GM12878 (cell line): Measurements from ENCODE around the gene CPLX1. TPM values are rescaled to one million over a fixed set of nuclear protein-coding genes. Genes with fewer than 3 reads are reported as not detected.

ENCODE experiments used
- ATAC-seq: fragments of 200-7000 bp; cut with Tn5 transposase; 3 replicates; pipeline ENCODE4 v1.9.1; 2020; ENCODE audit warnings: mild to moderate bottlenecking, moderate library complexity
- BruUV-seq: library from RNA; stranded (reverse); fragments of 400-500 nt; replicated peaks from 2 replicates; lab custom pipeline; 2021; lab: Mats Ljungman, UMichigan
- CTCF ChIA-PET: fragments of 300-600 bp; sonication (Branson Sonifier 250); formaldehyde crosslinking; extraction: SDS; loops from one replicate; lab custom pipeline; 2021; ENCODE audit warnings: inconsistent platforms; lab: Yijun Ruan, JAX
- POLR2A ChIA-PET: fragments of 350-600 bp; formaldehyde crosslinking; extraction: SDS; loops from one replicate; lab custom pipeline; 2021; ENCODE audit warnings: inconsistent platforms; lab: Charles Lee
- RAD21 ChIA-PET: fragments of 300-600 bp; sonication (Branson Sonifier 250); formaldehyde crosslinking; loops from one replicate; lab custom pipeline; 2023; ENCODE audit warnings: antibody characterized with exemption; ENCODE audit not compliant: unreplicated experiment; lab: Charles Lee
- SMC1A ChIA-PET: fragments of 300-600 bp; sonication (Branson Sonifier 250); formaldehyde crosslinking; loops from one replicate; lab custom pipeline; 2023; ENCODE audit not compliant: unreplicated experiment, uncharacterized antibody; lab: Charles Lee
- DNase-seq: peaks from one replicate; pipeline ENCODE4 v3.0.0-alpha.2; 2011; ENCODE audit warnings: low read depth, low spot score
- FAIRE-seq: peaks from 3 replicates; lab custom pipeline; 2011; peaks lifted over from hg19 to GRCh38; lab: Jason Lieb, UNC
- H2AFZ ChIP-seq: 2 replicates; pipeline ENCODE4 v1.6.0; 2011; ENCODE audit warnings: low read depth, low read length, control low read depth; ENCODE audit not compliant: control insufficient read depth
- H3K27ac ChIP-seq: 2 replicates; pipeline ENCODE4 v1.5.1; 2011; ENCODE audit warnings: control low read depth; ENCODE audit not compliant: control insufficient read depth, insufficient read depth
- H3K27me3 ChIP-seq, 2 experiments: replicated peaks in 1 of 2; 2 replicates each; pipeline versions ENCODE4 v1.6.0 to v1.6.1; 2011; ENCODE audit warnings: low read length in 1 of 2; ENCODE audit not compliant: control insufficient read depth in 2 of 2, insufficient read depth in 2 of 2
- H3K36me3 ChIP-seq, 2 experiments: 2 replicates each; pipeline ENCODE4 v1.5.1; 2011; ENCODE audit warnings: low read length in 1 of 2; ENCODE audit not compliant: control insufficient read depth in 2 of 2, insufficient read depth in 2 of 2
- H3K4me1 ChIP-seq: 2 replicates; pipeline ENCODE4 v1.6.1; 2011; ENCODE audit warnings: mild to moderate bottlenecking, low read length, moderate library complexity, mixed read lengths; ENCODE audit not compliant: control insufficient read depth, insufficient read depth
- H3K4me2 ChIP-seq: 2 replicates; pipeline ENCODE4 v1.6.0; 2011; ENCODE audit warnings: control low read depth; ENCODE audit not compliant: control insufficient read depth, insufficient read depth
- H3K4me3 ChIP-seq: fragments of 200-600 bp; sonication (generic); 2 replicates; pipeline ENCODE4 v1.5.1; 2016
- H3K79me2 ChIP-seq: 2 replicates; pipeline ENCODE4 v1.6.0; 2011; ENCODE audit warnings: low read length; ENCODE audit not compliant: control insufficient read depth, insufficient read depth
- H3K9ac ChIP-seq: 2 replicates; pipeline ENCODE4 v1.8.0; 2011; ENCODE audit warnings: low read length, control low read depth, mixed read lengths; ENCODE audit not compliant: control insufficient read depth, insufficient read depth
- H3K9me3 ChIP-seq: replicated peaks from 3 replicates; pipeline ENCODE4 v1.5.1; 2011; ENCODE audit warnings: mild to moderate bottlenecking, low read length; ENCODE audit not compliant: control insufficient read depth, insufficient read depth
- H4K20me1 ChIP-seq: 2 replicates; pipeline ENCODE4 v1.6.0; 2011; ENCODE audit not compliant: control insufficient read depth, insufficient read depth
- ATF3 ChIP-seq: IDR thresholded peaks from 2 replicates; pipeline ENCODE4 v1.6.1; 2011; ENCODE audit warnings: low read depth, mild to moderate bottlenecking, low read length, moderate library complexity, borderline replicate concordance; ENCODE audit errors: extremely low read depth
- CREM ChIP-seq: IDR thresholded peaks from 2 replicates; pipeline ENCODE4 v1.6.1; 2014; ENCODE audit warnings: antibody characterized with exemption, low read depth
- HDAC6 ChIP-seq: fragments of 200-600 bp; sonication (generic); IDR thresholded peaks from one replicate; pipeline ENCODE4 v1.8.0; 2017; ENCODE audit warnings: antibody characterized with exemption; ENCODE audit not compliant: unreplicated experiment
- HDGF ChIP-seq: fragments of 450-650 bp; IDR thresholded peaks from 2 replicates; pipeline ENCODE4 v1.6.1; 2016; ENCODE audit warnings: antibody characterized with exemption
- NFYA ChIP-seq: IDR thresholded peaks from 2 replicates; pipeline ENCODE4 v1.6.1; 2011; ENCODE audit warnings: low read depth, mild to moderate bottlenecking, low read length, improper control_type of control experiment, borderline replicate concordance
- NR2F1 ChIP-seq: fragments of 450-650 bp; conservative IDR thresholded peaks from 2 replicates; pipeline ENCODE4 v1.6.1; 2017; ENCODE audit warnings: mild to moderate bottlenecking
- WGBS: methylation state at CpG from one replicate; pipeline ENCODE4 v1.1.6; 2016; ENCODE audit warnings: low lambda C conversion rate; ENCODE audit not compliant: insufficient replicate concordance, insufficient coverage; ENCODE audit errors: missing lambda C conversion rate; 5-methylcytosine and 5-hydroxymethylcytosine counted together
- in situ Hi-C: fragments of 300-500 bp; cut with MboI; formaldehyde crosslinking; loops from 9 replicates; pipeline ENCODE4 v1.14.3; 2018; ENCODE audit warnings: mixed read lengths
- intact Hi-C: fragments of 100-400 bp; cut with micrococcal nuclease; formaldehyde crosslinking; loops from one replicate; pipeline ENCODE4 v1.14.2; 2022; ENCODE audit not compliant: unreplicated experiment
- polyA plus RNA-seq, 11 experiments: library from polyadenylated mRNA; depleted of rRNA in 4 of 11; unstranded in 6 of 11; stranded (reverse) in 5 of 11; fragments of >200 nt; fragmentation: Nextera tagmentation in 4 of 11; fragmentation: Illumina TruSeq in 1 of 11; extraction: Ambion mirVana in 4 of 11; extraction: Trizol in 1 of 11; gene quantifications; 1 replicate in 1 of 11; 2 replicates in 10 of 11; pipeline versions ENCODE4 v1.2.1 to v1.2.3, GENCODE V29; 2011 to 2016; ENCODE audit warnings: inconsistent platforms in 2 of 11, missing spikeins in 2 of 11, low read depth in 1 of 11
- total RNA-seq, 4 experiments: library from RNA; depleted of rRNA in 3 of 4; stranded (reverse); fragments of >200 nt in 3 of 4; fragmentation: Illumina TruSeq in 1 of 4; extraction: Trizol in 1 of 4; gene quantifications; 2 replicates each; pipeline versions ENCODE4 v1.2.1 to v1.2.3, GENCODE V29; 2013 to 2021
- TF ChIP-seq, protein P1 (sequence below): fragments of 450-650 bp; IDR thresholded peaks from 2 replicates; pipeline ENCODE4 v1.6.1; 2017; ENCODE audit warnings: mild to moderate bottlenecking, low read depth, inconsistent platforms; ENCODE audit not compliant: poor library complexity, severe bottlenecking

Gene CPLX1
- total and polyA plus RNA-seq, 10 of the 15 experiments (the other 5 are each of a cell fraction or from before 2014, with no cell fraction given), result 0.04 to 1.2 (median 0.13) TPM; not detected in 5

- TF ChIP-seq, protein P1, sequence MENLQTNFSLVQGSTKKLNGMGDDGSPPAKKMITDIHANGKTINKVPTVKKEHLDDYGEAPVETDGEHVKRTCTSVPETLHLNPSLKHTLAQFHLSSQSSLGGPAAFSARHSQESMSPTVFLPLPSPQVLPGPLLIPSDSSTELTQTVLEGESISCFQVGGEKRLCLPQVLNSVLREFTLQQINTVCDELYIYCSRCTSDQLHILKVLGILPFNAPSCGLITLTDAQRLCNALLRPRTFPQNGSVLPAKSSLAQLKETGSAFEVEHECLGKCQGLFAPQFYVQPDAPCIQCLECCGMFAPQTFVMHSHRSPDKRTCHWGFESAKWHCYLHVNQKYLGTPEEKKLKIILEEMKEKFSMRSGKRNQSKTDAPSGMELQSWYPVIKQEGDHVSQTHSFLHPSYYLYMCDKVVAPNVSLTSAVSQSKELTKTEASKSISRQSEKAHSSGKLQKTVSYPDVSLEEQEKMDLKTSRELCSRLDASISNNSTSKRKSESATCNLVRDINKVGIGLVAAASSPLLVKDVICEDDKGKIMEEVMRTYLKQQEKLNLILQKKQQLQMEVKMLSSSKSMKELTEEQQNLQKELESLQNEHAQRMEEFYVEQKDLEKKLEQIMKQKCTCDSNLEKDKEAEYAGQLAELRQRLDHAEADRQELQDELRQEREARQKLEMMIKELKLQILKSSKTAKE, result no peak
- TF ChIP-seq ATF3 (no peak), NFYA (no peak)
These were observed 33.6 kb upstream of the CPLX1 start (continued) for GRCh38 chr4:859496-859895.

DNA sequence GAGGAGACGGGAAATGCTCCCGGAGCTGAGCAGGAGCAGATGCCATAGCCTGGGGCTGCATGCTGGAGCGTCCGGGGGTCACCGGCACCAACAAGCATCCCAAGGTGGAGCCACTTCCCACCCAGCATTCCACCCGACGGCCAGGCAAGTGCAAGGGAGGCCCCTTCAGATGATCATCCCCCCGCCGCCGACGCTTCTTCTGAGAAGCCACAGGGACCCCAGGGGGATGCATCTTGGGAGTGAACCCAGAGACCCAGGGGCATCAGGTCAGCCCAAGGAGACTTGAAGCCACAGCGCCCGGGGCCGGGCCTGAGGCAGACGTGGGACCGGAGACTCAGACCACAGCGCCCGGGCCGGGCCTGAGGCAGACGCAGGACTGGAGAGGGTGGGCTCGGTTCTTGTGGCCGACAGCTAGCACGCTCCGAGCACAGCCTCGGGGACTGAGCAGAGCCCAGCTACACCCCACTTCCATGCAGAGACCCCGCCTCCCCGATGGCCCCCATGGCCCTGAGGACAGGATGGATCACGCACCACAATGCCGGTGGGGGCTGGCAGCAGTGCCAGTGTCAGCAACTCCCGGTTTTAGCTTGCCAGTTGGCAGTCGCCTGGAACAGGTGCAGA is 33.0 kb upstream of the CPLX1 start:
- DNase-seq, result no peak
- 99% methylated on average over 31 of the region's 31 CpGs for WGBS
- RAD21 ChIA-PET, result no interaction called here
- Histone ChIP-seq H3K9me3 (peaks cover 15% of the 10 kb centered on the region), H2AFZ (no peak overlapping the region), H3K9ac (no peak overlapping the region), H3K4me1 (no peaks in the 10 kb centered on the region), H3K27ac (no peak overlapping the region), H3K79me2 (no peaks in the 10 kb centered on the region)
- intact Hi-C loops, result no loop called here
- no peak for TF ChIP-seq CREM
- TF ChIP-seq HDGF, result no peak
- TF ChIP-seq HDAC6, result no peak
- no peak for TF ChIP-seq NR2F1
- TF ChIP-seq, all 136 proteins: peak for 0
- Histone ChIP-seq H3K4me2 (no peak overlapping the region), H3K4me3 (no peak overlapping the region), H3K36me3 (peaks cover 22 to 30% of the 10 kb centered on the region in 2 experiments), H3K27me3 (no peaks in the 10 kb centered on the region), H4K20me1 (no peaks in the 10 kb centered on the region)
- no peak for ATAC-seq
- ChIA-PET CTCF (no interaction called here), SMC1A (no interaction called here), POLR2A (no interaction called here)
- no peak for FAIRE-seq
- BruUV-seq, result no TSS peak
- in situ Hi-C loops, result no loop called here
